ENCODE measurements around the gene VKORC1. TPM values are rescaled to one million over a fixed set of nuclear protein-coding genes. Genes with fewer than 3 reads are reported as not detected.

The VKORC1 gene
- total and polyA plus RNA-seq, 7 donors, result 30.5 to 165 (median 107) TPM

GRCh38 chr16:31055613-31056012 is 39.0 kb downstream of the VKORC1 start:
- whole genome bisulfite sequencing, 2 donors, result 85 to 91% methylated on average over 4 of the region's 4 CpGs
- Histone ChIP-seq H3K4me1 (no peaks in the 10 kb centered on the region), H3K9me3 (no peaks in the 10 kb centered on the region), H3K27ac (no peak overlapping the region), H3K27me3 (no peaks in the 10 kb centered on the region), H3K4me3 (no peak overlapping the region), H3K36me3 (no peaks in the 10 kb centered on the region)
- no peak for TF ChIP-seq POLR2A (IDR thresholded peaks at IDR 0.05)
- TF ChIP-seq, protein P1, sequence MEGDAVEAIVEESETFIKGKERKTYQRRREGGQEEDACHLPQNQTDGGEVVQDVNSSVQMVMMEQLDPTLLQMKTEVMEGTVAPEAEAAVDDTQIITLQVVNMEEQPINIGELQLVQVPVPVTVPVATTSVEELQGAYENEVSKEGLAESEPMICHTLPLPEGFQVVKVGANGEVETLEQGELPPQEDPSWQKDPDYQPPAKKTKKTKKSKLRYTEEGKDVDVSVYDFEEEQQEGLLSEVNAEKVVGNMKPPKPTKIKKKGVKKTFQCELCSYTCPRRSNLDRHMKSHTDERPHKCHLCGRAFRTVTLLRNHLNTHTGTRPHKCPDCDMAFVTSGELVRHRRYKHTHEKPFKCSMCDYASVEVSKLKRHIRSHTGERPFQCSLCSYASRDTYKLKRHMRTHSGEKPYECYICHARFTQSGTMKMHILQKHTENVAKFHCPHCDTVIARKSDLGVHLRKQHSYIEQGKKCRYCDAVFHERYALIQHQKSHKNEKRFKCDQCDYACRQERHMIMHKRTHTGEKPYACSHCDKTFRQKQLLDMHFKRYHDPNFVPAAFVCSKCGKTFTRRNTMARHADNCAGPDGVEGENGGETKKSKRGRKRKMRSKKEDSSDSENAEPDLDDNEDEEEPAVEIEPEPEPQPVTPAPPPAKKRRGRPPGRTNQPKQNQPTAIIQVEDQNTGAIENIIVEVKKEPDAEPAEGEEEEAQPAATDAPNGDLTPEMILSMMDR (IDR thresholded peaks at IDR 0.05), result no peak
- TF ChIP-seq EP300 (IDR thresholded peaks at IDR 0.05), result no peak
- no peak for TF ChIP-seq POLR2AphosphoS5 (IDR thresholded peaks at IDR 0.05)
- intact Hi-C loops (cut with DNase I), result no loop called here
- no peak for DNase-seq

DNA sequence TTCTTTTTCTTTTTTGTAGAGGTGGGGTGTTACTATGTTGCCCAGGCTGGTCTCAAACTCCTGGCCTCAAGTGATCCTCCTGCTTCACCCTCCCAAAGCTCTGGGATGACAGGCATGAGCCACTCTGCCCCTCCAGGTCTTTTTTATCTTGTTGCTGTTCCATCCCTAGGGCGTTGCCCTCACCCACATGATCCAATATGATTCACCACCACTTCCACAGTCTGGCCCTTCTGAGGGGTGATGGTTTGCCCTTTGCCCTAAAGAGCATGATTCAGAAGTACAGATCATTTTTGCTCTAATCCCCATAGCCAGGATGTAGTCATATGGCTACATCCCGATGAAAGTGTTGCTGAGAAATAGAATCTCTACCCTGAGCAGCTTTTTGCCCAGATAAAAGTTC is 42.5 kb downstream of the VKORC1 start:
- intact Hi-C loops (cut with DNase I), result no loop called here
- H3K9me3 ChIP-seq, result no peaks in the 10 kb centered on the region
- H3K4me3 ChIP-seq, result no peak overlapping the region
- H3K27ac ChIP-seq, result no peak overlapping the region
- TF ChIP-seq, protein P1 (IDR thresholded peaks at IDR 0.05), result no peak
- no peak for TF ChIP-seq POLR2AphosphoS5 (IDR thresholded peaks at IDR 0.05)
- TF ChIP-seq EP300 (IDR thresholded peaks at IDR 0.05), result no peak
- no peaks in the 10 kb centered on the region for H3K27me3 ChIP-seq
- H3K36me3 ChIP-seq, result no peaks in the 10 kb centered on the region
- no peak for DNase-seq
- 31 to 56% methylated on average over 2 of the region's 2 CpGs for WGBS, 2 donors
- H3K4me1 ChIP-seq, result no peaks in the 10 kb centered on the region

DNA sequence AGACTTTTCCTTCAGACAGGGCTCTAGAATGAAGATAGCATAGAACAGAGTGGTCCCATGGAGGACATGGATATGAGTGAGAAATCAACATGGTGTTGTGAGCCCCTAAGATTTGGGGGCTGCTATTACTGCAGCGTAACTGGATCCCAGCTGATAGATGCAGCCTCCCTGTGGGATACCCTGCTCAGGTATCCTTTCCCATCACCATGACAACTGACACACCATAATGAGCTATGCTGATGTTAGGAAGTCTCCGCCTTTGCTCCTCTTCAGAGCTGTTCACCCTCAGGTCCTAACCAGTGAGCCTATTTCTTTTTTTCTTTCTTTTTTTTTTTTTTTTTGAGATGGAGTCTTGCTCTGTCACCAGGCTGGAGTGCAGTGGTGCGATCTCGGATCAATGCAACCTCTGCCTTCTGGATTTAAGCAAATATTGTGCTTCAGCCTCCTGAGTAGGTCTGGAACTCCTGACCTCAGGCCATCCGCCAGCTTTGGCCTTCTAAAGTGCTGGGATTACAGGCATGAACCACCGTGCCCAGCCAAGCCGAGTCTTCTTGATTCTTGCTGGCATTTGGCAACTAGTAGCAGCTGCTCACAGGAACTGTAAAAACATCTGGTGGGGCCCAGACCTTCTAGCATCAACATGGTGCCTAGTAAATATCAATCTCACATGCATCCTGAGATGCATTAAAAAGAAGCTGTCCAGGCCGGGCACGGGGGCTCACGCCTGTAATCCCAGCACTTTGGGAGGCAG is 44.1 kb downstream of the VKORC1 start:
- H3K9me3 ChIP-seq, result no peaks in the 10 kb centered on the region
- H3K36me3 ChIP-seq, result no peaks in the 10 kb centered on the region
- H3K4me3 ChIP-seq, result no peak overlapping the region
- H3K27ac ChIP-seq, result no peak overlapping the region
- no peak for DNase-seq
- TF ChIP-seq POLR2A (IDR thresholded peaks at IDR 0.05) (no peak), POLR2AphosphoS5 (IDR thresholded peaks at IDR 0.05) (no peak), EP300 (IDR thresholded peaks at IDR 0.05) (no peak)
- TF ChIP-seq, protein P1 (IDR thresholded peaks at IDR 0.05), result no peak
- no peaks in the 10 kb centered on the region for H3K27me3 ChIP-seq
- intact Hi-C loops (cut with DNase I), result no loop called here
- whole genome bisulfite sequencing, 2 donors, result 81 to 86% methylated on average over 10 of the region's 10 CpGs
- H3K4me1 ChIP-seq, result no peaks in the 10 kb centered on the region

- intact Hi-C loops (cut with DNase I), result no loop called here
- TF ChIP-seq EP300 (IDR thresholded peaks at IDR 0.05) (no peak), POLR2A (IDR thresholded peaks at IDR 0.05) (no peak)
- Histone ChIP-seq H3K4me3 (no peak overlapping the region), H3K27me3 (no peaks in the 10 kb centered on the region), H3K27ac (no peak overlapping the region), H3K4me1 (peaks cover 0 to 10% (median 4%) of the 10 kb centered on the region in 4 donors), H3K36me3 (peaks cover 9 to 24% (median 17%) of the 10 kb centered on the region in 4 donors), H3K9me3 (no peaks in the 10 kb centered on the region)
- 80 to 88% methylated on average over 4 of the region's 4 CpGs for WGBS, 2 donors
- DNase-seq, result no peak
Measured at GRCh38 chr16:31043898-31044481, 50.6 kb downstream of the VKORC1 start.

GRCh38 chr16:31043352-31043751 is 51.2 kb downstream of the VKORC1 start:
- H3K27ac ChIP-seq, result no peak overlapping the region
- no peak overlapping the region for H3K4me3 ChIP-seq
- peaks cover 16 to 30% (median 23%) of the 10 kb centered on the region in 4 donors for H3K36me3 ChIP-seq
- no peak for DNase-seq
- intact Hi-C loops (cut with DNase I), result no loop called here
- no peaks in the 10 kb centered on the region for H3K9me3 ChIP-seq
- TF ChIP-seq POLR2A (IDR thresholded peaks at IDR 0.05), result no peak
- no peak for TF ChIP-seq EP300 (IDR thresholded peaks at IDR 0.05)
- TF ChIP-seq POLR2AphosphoS5 (IDR thresholded peaks at IDR 0.05), result no peak
- TF ChIP-seq, protein P1 (IDR thresholded peaks at IDR 0.05), result no peak
- peaks cover 0 to 10% (median 4%) of the 10 kb centered on the region in 4 donors for H3K4me1 ChIP-seq
- no peaks in the 10 kb centered on the region for H3K27me3 ChIP-seq
- 89 to 91% methylated on average over 1 of the region's 1 CpG for WGBS, 2 donors
